ENCODE measurements around the gene MCU.

Gene MCU

DNA sequence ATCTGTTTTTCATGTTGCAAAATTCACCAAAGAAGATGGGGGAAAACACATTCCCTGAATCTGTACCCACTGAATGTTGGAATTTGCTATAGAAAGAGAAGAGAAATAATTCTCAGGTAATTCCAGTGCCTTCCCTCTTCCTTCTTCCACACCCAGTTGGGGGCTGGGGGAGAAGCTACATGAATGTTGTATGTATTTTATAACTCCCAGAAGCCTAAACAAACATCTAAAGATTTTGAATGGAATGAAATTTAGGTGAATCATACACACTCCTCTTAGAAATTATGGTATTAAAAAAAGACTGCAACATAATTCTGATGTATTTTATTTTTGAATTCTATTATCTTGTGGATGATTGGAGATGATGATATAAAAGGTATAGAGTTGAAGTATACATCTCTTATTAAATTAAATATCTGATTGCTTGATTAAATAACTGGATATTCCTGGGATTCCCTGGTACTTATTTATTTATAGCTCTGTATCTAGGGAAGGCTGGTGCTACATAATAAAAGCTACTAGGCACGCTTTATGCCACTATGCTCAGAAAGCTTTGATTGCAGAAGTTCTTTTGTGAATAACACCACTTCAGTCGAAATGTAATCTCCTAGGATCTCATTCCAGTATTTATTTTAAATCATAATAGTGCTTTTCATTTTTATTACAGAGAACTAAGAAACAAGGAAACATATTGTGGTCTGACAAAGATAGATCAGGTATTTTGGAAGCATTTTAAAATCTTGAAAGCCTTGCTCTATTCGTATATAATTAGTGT, 98.5 kb downstream of the MCU start:
- H3K4me3 ChIP-seq (replicated peaks; ENCODE audit: low read depth, low read length): no peak overlapping the region
- TF ChIP-seq, protein P1, sequence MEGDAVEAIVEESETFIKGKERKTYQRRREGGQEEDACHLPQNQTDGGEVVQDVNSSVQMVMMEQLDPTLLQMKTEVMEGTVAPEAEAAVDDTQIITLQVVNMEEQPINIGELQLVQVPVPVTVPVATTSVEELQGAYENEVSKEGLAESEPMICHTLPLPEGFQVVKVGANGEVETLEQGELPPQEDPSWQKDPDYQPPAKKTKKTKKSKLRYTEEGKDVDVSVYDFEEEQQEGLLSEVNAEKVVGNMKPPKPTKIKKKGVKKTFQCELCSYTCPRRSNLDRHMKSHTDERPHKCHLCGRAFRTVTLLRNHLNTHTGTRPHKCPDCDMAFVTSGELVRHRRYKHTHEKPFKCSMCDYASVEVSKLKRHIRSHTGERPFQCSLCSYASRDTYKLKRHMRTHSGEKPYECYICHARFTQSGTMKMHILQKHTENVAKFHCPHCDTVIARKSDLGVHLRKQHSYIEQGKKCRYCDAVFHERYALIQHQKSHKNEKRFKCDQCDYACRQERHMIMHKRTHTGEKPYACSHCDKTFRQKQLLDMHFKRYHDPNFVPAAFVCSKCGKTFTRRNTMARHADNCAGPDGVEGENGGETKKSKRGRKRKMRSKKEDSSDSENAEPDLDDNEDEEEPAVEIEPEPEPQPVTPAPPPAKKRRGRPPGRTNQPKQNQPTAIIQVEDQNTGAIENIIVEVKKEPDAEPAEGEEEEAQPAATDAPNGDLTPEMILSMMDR (IDR thresholded peaks at IDR 0.05; ENCODE audit: low read depth, low read length, missing control alignments): no peak
- DNase-seq (ENCODE audit: extremely low read depth, low read depth): no peak

DNA sequence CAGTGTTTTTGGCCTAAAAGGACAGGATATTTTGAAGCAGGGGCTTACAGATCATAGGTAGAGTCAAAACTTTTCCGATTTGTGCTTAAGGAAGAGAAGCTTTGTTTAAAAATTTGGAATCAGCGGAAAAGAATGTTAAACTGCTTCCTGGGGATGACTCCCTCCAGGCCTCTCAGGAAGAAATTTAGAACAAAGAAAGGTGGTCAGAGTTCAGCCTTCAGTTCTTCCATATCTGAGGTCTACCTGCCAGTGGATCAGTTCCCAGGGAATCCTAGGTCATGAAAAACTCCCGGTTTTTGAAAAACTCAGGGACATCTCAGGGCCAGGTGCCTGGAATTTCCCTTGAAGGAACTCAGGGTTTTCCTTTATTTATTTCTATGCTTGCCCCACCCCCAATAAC, 100.3 kb downstream of the MCU start:
- TF ChIP-seq, protein P1 (IDR thresholded peaks at IDR 0.05; ENCODE audit: low read depth, low read length, missing control alignments): no peak
- no peak for DNase-seq (ENCODE audit: extremely low read depth, low read depth)
- H3K4me3 ChIP-seq (replicated peaks; ENCODE audit: low read depth, low read length): no peak overlapping the region

DNA sequence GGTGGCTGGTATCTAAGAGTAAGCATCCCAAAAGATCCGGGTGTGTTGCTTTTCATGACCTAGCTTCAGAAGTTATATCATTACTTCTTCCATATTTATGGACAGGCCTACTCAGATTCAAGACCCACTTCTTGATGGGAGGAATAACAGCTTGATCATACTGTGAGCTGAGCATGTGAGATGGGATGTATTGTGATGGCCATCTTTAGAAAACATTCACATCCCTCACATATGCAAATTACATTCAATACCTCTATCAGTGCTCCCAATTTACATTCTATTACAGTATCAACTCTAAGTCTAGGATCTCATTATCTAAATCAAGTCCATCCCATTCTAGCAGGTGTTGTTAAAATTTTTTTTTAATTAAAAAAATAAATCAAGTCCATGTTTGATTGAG, 101.8 kb downstream of the MCU start:
- no peak for DNase-seq (ENCODE audit: extremely low read depth, low read depth)
- H3K4me3 ChIP-seq (replicated peaks; ENCODE audit: low read depth, low read length): no peak overlapping the region
- TF ChIP-seq, protein P1 (IDR thresholded peaks at IDR 0.05; ENCODE audit: low read depth, low read length, missing control alignments): no peak

DNA sequence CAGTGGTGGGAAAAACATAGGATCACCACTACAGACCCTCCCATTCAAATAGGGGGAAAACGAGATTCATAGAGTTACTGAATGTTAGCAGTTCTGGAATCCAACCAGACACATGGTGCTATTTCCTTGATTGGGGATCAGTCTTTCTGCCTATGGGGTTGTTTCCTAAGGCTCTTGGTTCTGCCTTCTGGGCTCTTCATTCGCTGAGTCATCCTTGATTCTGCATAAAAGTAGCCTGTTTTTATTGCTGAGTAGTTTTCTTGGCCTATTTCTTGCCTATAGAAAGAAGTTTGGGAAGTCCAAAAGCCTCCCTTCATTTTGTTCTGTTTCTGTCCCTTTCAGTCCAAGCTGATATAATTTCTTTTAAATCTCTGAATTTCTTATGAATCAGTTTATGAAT, 102.3 kb downstream of the MCU start:
- H3K4me3 ChIP-seq (replicated peaks; ENCODE audit: low read depth, low read length): no peak overlapping the region
- TF ChIP-seq, protein P1 (IDR thresholded peaks at IDR 0.05; ENCODE audit: low read depth, low read length, missing control alignments): no peak
- no peak for DNase-seq (ENCODE audit: extremely low read depth, low read depth)

DNA sequence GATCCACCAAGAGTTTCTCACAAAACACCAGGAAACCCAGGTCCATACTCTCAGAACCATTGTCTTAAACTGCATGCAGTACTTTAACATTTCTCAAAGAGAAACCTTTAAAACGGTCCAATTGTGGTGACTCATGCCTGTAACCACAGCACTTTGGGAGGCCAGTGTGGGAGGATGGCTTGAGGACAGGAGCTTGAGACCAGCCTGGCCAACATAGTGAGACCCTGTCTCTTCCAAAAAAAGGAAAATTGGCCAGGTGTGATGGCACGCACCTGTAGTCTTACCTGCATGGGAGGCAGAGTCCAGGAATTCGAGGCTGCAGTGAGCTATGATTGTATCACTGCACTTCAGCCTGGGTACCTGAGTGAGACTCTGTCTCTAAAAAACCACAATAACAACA, 104.1 kb downstream of the MCU start:
- no peak overlapping the region for H3K4me3 ChIP-seq (replicated peaks; ENCODE audit: low read depth, low read length)
- TF ChIP-seq, protein P1 (IDR thresholded peaks at IDR 0.05; ENCODE audit: low read depth, low read length, missing control alignments): no peak
- no peak for DNase-seq (ENCODE audit: extremely low read depth, low read depth)

DNA sequence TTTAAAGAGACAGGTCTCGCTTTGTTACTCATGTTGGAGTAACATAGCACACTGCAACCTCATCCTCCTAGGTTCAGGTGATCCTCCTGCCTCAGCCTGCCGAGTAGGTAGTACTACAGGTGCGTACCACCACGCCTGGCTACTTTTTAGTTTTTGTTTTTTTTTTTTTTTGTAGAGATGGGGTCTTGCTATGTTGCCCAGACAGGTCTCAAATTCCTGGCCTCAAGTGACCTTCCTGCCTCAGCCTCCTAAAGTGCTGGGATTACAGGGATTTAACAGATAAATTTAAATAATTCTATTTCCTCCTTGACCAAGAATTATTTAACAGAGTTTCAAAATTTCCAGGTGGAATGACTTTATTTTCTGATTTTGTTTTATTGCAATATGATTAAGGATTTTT, 104.6 kb downstream of the MCU start:
- no peak overlapping the region for H3K4me3 ChIP-seq (replicated peaks; ENCODE audit: low read depth, low read length)
- no peak for DNase-seq (ENCODE audit: extremely low read depth, low read depth)
- TF ChIP-seq, protein P1 (IDR thresholded peaks at IDR 0.05; ENCODE audit: low read depth, low read length, missing control alignments): no peak

Data from HFF-Myc (cell line).